ENCODE measurements around the gene F2.

DNA sequence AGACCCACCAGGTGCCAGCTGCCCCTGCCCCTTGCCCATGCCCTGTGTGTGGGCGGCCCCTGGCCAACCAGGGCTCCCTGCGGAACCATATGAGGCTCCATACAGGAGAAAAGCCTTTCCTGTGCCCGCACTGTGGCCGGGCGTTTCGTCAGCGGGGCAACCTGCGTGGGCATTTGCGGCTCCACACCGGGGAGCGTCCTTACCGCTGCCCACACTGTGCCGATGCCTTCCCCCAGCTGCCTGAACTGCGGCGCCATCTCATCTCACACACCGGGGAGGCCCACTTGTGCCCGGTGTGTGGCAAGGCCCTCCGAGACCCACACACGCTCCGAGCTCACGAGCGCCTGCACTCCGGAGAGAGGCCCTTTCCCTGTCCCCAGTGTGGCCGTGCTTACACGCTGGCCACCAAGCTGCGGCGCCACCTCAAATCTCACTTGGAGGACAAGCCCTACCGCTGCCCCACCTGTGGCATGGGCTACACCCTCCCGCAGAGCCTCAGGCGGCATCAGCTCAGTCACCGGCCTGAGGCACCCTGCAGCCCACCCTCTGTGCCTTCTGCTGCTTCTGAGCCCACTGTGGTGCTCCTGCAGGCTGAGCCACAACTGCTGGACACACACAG lies 13.8 kb upstream of the F2 start:
- TF ChIP-seq EZH2phosphoT487 (IDR thresholded peaks at IDR 0.05; ENCODE audit: insufficient read depth, low read depth) (no peak), EZH2 (IDR thresholded peaks at IDR 0.05; ENCODE audit: insufficient read depth, poor library complexity, severe bottlenecking) (no peak)
